Progenitor cell of endocrine pancreas (in vitro differentiated cells): ENCODE results near the gene ABHD14A. TPM values are rescaled to one million over a fixed set of nuclear protein-coding genes. Genes with fewer than 3 reads are reported as not detected.

Source experiments
- DNase-seq: peaks from one replicate; pipeline ENCODE4 v3.0.0; 2021; ENCODE audit warnings: low spot score; ENCODE audit not compliant: unreplicated experiment
- H3K27ac Mint-ChIP-seq: 2 replicates; pipeline ENCODE4 v1.8.0; 2021; ENCODE audit warnings: mild to moderate bottlenecking, moderate library complexity, mixed read lengths
- H3K27me3 Mint-ChIP-seq: 2 replicates; pipeline ENCODE4 v1.8.0; 2021; ENCODE audit warnings: mixed read lengths
- H3K36me3 Mint-ChIP-seq: 2 replicates; pipeline ENCODE4 v1.8.0; 2022; ENCODE audit warnings: mixed read lengths; ENCODE audit not compliant: insufficient read depth
- H3K4me1 Mint-ChIP-seq: 2 replicates; pipeline ENCODE4 v1.8.0; 2021; ENCODE audit warnings: low read depth, mixed read lengths
- H3K4me3 Mint-ChIP-seq: 2 replicates; pipeline ENCODE4 v1.8.0; 2021; ENCODE audit warnings: low read depth, mild to moderate bottlenecking, moderate library complexity, mixed read lengths
- H3K9me3 Mint-ChIP-seq: 2 replicates; pipeline ENCODE4 v1.8.0; 2021; ENCODE audit warnings: low read depth, mixed read lengths
- total RNA-seq: library from RNA; stranded (reverse); gene quantifications from 2 replicates; pipeline ENCODE4 v1.2.1, GENCODE V29; 2021
- TF ChIP-seq, protein P1 (sequence below): fragments of 200-600 bp; sonication (generic); IDR thresholded peaks from one replicate; pipeline ENCODE4 v1.5.0; 2021; ENCODE audit warnings: antibody characterized with exemption, mild to moderate bottlenecking; ENCODE audit not compliant: unreplicated experiment

Gene ABHD14A
- total RNA-seq, 1 donor from 2014 or later, result 19.4 TPM

DNA sequence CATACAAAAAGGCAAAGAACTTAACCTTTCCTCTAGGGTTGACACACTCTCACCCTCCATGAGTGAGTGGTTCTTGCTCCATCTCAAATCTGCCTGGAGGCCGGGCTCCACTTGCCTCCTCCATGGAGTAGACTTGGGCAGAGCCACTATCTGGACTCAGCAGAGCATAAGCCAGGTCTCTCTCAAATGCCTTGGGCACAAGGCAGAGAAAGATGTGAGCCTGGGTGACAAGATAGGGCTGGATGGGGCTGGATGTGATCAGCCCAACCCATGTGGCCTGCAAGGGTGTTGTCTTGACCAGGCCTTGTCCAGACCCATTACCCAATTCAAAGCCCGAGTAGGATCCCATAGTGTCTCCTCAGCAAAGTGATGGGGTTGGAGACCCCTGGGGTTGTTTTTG is 25.0 kb downstream of the ABHD14A start:
- DNase-seq, result no peak
- Mint-ChIP-seq H3K27me3 (peaks cover 19% of the 10 kb centered on the region), H3K4me3 (no peak overlapping the region), H3K27ac (no peak overlapping the region), H3K9me3 (no peaks in the 10 kb centered on the region), H3K36me3 (peaks cover 1% of the 10 kb centered on the region), H3K4me1 (peaks cover 10% of the 10 kb centered on the region)
- TF ChIP-seq, protein P1, sequence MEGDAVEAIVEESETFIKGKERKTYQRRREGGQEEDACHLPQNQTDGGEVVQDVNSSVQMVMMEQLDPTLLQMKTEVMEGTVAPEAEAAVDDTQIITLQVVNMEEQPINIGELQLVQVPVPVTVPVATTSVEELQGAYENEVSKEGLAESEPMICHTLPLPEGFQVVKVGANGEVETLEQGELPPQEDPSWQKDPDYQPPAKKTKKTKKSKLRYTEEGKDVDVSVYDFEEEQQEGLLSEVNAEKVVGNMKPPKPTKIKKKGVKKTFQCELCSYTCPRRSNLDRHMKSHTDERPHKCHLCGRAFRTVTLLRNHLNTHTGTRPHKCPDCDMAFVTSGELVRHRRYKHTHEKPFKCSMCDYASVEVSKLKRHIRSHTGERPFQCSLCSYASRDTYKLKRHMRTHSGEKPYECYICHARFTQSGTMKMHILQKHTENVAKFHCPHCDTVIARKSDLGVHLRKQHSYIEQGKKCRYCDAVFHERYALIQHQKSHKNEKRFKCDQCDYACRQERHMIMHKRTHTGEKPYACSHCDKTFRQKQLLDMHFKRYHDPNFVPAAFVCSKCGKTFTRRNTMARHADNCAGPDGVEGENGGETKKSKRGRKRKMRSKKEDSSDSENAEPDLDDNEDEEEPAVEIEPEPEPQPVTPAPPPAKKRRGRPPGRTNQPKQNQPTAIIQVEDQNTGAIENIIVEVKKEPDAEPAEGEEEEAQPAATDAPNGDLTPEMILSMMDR, result no peak

DNA sequence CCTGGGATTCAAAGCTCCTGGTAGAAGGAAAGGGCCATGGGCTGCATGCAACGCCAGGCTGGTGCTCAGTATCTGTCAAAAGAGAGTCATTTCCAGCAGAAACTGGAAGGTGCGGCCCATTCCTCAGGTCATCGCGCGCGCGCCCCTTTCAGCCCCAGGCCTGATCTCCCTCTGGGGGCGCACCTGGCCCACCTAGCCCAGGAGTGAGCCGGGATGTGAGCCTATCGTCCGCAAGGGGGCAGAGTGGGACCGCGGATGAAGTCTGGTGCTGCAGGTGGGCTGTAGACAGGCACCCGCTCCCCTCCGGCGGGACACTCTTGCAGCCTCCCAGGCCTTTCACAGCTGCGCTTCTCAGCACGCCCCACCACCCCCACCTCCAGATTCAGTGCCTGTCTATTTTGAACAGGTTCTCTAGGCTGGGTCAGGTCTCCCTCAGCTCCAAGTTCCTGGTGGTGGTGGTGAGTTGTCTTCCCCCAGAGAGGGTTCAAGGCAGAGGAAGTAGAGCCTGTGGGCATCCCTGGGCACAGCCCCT is 26.6 kb downstream of the ABHD14A start:
- Mint-ChIP-seq H3K4me3 (no peak overlapping the region), H3K27me3 (peaks cover 19% of the 10 kb centered on the region), H3K4me1 (peaks cover 8% of the 10 kb centered on the region), H3K36me3 (no peaks in the 10 kb centered on the region), H3K27ac (peak overlapping the region; percentile 78), H3K9me3 (no peaks in the 10 kb centered on the region)
- TF ChIP-seq, protein P1, result peak; percentile 98
- peak; percentile 91 for DNase-seq

DNA sequence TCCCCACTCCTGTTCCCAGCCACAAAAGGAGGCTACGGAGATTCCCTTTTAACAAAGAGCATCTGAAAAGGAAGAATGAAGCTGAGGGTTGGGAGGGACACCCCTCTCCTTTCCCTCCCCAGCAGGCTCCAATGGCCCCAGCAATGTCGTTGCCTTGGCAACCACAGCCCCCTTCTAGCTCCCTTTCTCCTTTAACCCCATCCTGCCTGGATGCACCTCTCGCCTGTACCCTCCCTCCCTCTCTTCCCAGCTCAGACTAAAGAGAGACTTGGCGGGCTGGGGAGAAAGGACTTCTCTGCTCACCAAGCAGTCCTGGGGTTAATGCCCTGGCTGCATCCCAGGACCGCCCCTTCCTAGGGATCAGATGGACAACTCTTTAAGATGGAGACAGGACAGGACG is 27.9 kb downstream of the ABHD14A start:
- H3K4me1 Mint-ChIP-seq, result peaks cover 8% of the 10 kb centered on the region
- TF ChIP-seq, protein P1, result no peak
- no peak overlapping the region for H3K27ac Mint-ChIP-seq
- H3K9me3 Mint-ChIP-seq, result no peaks in the 10 kb centered on the region
- no peaks in the 10 kb centered on the region for H3K36me3 Mint-ChIP-seq
- no peak for DNase-seq
- H3K27me3 Mint-ChIP-seq, result peaks cover 19% of the 10 kb centered on the region
- no peak overlapping the region for H3K4me3 Mint-ChIP-seq

DNA sequence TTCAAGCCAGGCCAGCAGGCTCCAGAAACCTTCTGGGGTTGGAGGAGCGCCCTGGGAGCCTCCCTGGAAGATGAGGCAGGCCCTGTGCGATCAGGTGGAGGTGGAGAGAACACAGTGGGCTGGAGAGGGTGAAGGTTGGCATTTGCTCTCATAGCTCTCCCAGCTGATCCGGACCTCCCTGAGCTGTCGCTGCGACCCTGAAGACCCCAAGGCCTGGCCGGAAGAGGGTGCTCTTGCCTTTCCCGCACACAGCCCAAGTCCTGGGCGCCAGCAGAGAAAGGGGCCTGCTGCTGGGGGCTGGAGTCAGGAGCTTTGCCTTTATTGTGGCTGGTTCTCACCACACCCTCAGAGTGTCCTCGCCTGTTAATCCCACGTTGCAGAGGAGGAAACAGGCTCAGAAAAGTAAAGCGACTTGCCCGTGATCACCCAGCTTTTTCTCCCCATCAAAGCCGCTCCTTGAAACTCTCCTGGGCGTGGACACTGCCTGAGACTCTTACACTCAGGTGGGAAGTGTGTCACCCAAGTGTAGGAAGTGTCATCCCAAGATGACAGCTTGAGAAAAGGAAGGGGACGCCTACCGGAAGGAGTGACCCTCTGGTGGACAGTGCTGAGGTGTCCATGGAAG is 29.4 kb downstream of the ABHD14A start:
- H3K27ac Mint-ChIP-seq, result no peak overlapping the region
- no peaks in the 10 kb centered on the region for H3K9me3 Mint-ChIP-seq
- H3K36me3 Mint-ChIP-seq, result no peaks in the 10 kb centered on the region
- H3K27me3 Mint-ChIP-seq, result peaks cover 19% of the 10 kb centered on the region
- peaks cover 3% of the 10 kb centered on the region for H3K4me1 Mint-ChIP-seq
- DNase-seq, result peak; percentile 46
- TF ChIP-seq, protein P1, result peak; percentile 66
- H3K4me3 Mint-ChIP-seq, result no peak overlapping the region

DNA sequence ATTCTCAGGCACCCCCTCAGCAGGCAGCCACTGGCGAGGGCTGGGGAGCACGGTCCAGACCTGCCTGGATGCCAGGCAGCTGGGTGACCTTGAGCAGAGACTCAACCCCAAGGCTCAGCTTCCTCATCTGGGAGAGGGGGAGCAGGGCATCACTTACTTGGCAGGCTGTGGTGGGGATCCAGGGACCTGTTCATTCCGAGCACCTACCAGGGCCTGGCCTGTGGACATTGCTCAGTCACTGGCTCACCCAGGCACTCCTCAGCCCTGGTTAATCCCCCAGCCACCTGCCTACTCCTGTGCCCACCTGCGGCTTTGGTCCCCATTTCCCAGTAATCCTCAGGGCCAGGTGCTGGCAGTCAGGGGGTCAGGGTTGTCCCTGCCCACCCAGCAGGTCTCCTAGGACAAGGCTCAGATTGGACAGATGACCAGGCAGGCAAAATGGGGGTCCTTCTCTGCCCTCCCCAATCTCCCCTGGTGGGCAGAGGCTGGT is 30.1 kb downstream of the ABHD14A start:
- no peak overlapping the region for H3K4me3 Mint-ChIP-seq
- no peaks in the 10 kb centered on the region for H3K9me3 Mint-ChIP-seq
- TF ChIP-seq, protein P1, result no peak
- H3K27ac Mint-ChIP-seq, result no peak overlapping the region
- H3K36me3 Mint-ChIP-seq, result no peaks in the 10 kb centered on the region
- no peak for DNase-seq
- H3K27me3 Mint-ChIP-seq, result peaks cover 19% of the 10 kb centered on the region
- peaks cover 3% of the 10 kb centered on the region for H3K4me1 Mint-ChIP-seq
